Muscle of leg (tissue), 11 donors: ENCODE data around the gene ROMO1. TPM values are rescaled to one million over a fixed set of nuclear protein-coding genes. Genes with fewer than 3 reads are reported as not detected.
"Not testable (repeated sequence)": the region's sequence is repeated elsewhere in the genome, so short reads cannot be mapped to it uniquely, and the experiment has no call there.

Experiments
- DNase-seq: peaks from one replicate; pipeline ENCODE4 v3.0.0; 2013
- H3K27ac ChIP-seq: one replicate; pipeline ENCODE4 v1.5.1; 2013; ENCODE audit warnings: mild to moderate bottlenecking, low read length, control low read depth
- H3K27me3 ChIP-seq: one replicate; pipeline ENCODE4 v1.6.1; 2013; ENCODE audit warnings: low read length; ENCODE audit not compliant: control insufficient read depth, insufficient read depth
- H3K36me3 ChIP-seq: one replicate; pipeline ENCODE4 v1.6.1; 2013; ENCODE audit warnings: low read length; ENCODE audit not compliant: control insufficient read depth, insufficient read depth
- H3K4me1 ChIP-seq: one replicate; pipeline ENCODE4 v1.6.1; 2013; ENCODE audit warnings: low read length; ENCODE audit not compliant: control insufficient read depth, insufficient read depth
- H3K4me3 ChIP-seq: one replicate; pipeline ENCODE4 v1.5.1; 2013; ENCODE audit warnings: low read length, control low read depth
- H3K9me3 ChIP-seq: replicated peaks from 2 replicates; pipeline ENCODE4 v1.6.1; 2013; ENCODE audit warnings: low read depth, low read length; ENCODE audit not compliant: control insufficient read depth
- WGBS: methylation state at CpG from one replicate; pipeline ENCODE4 v1.1.5; 2013; ENCODE audit warnings: missing lambda C conversion rate; ENCODE audit not compliant: insufficient coverage; 5-methylcytosine and 5-hydroxymethylcytosine counted together
- polyA plus RNA-seq, 8 donors: library from polyadenylated mRNA; unstranded; fragments of 120-200 nt; gene quantifications; one replicate each; pipeline versions ENCODE4 v1.2.1 to v1.2.3, GENCODE V29; 2013; ENCODE audit warnings: inconsistent platforms in 1 of 8, low replicate concordance in 1 of 8; ENCODE audit not compliant: insufficient read length in 8 of 8, insufficient read depth in 1 of 8
- total RNA-seq: library from RNA; stranded (reverse); fragments of 120-200 nt; gene quantifications from one replicate; pipeline ENCODE4 v1.2.4, GENCODE V29; 2013

The ROMO1 gene
- total and polyA plus RNA-seq, 9 donors = 70.9 to 186 (median 89.2) TPM

GRCh38 chr20:35669681-35670080, 29.5 kb upstream of the ROMO1 start:
- Histone ChIP-seq H3K27ac (no peak overlapping the region), H3K4me3 (no peak overlapping the region), H3K27me3 (no peaks in the 10 kb centered on the region), H3K9me3 (no peaks in the 10 kb centered on the region), H3K36me3 (peaks cover 35% of the 10 kb centered on the region), H3K4me1 (peaks cover 3% of the 10 kb centered on the region)
- no peak for DNase-seq
- no CpG with 5 or more reads among the region's 1 CpG for whole genome bisulfite sequencing

- H3K9me3 ChIP-seq = no peaks in the 10 kb centered on the region
- no peak overlapping the region for H3K27ac ChIP-seq
- H3K36me3 ChIP-seq = peaks cover 46% of the 10 kb centered on the region
- H3K27me3 ChIP-seq = no peaks in the 10 kb centered on the region
- 95% methylated on average over 3 of the region's 4 CpGs for WGBS
- no peaks in the 10 kb centered on the region for H3K4me1 ChIP-seq
- no peak for DNase-seq
- H3K4me3 ChIP-seq = no peak overlapping the region
Measured at GRCh38 chr20:35673884-35674283, 25.3 kb upstream of the ROMO1 start.

- no peak for DNase-seq
- Histone ChIP-seq H3K4me1 (no peaks in the 10 kb centered on the region), H3K27me3 (no peaks in the 10 kb centered on the region), H3K27ac (no peak overlapping the region), H3K36me3 (peaks cover 36% of the 10 kb centered on the region), H3K9me3 (no peaks in the 10 kb centered on the region), H3K4me3 (no peak overlapping the region)
- 84% methylated on average over 3 of the region's 8 CpGs for WGBS
Measured at GRCh38 chr20:35674921-35675320, 24.3 kb upstream of the ROMO1 start.

GRCh38 chr20:35680452-35681183, 18.6 kb upstream of the ROMO1 start:
- Histone ChIP-seq H3K9me3 (no peaks in the 10 kb centered on the region), H3K4me1 (no peaks in the 10 kb centered on the region), H3K4me3 (no peak overlapping the region), H3K27me3 (no peaks in the 10 kb centered on the region), H3K27ac (no peak overlapping the region), H3K36me3 (peaks cover 19% of the 10 kb centered on the region)
- 63% methylated on average over 1 of the region's 4 CpGs for WGBS
- DNase-seq = no peak

GRCh38 chr20:35681960-35682359, 17.2 kb upstream of the ROMO1 start:
- Histone ChIP-seq H3K4me3 (no peak overlapping the region), H3K36me3 (peaks cover 21% of the 10 kb centered on the region), H3K27ac (no peak overlapping the region), H3K27me3 (no peaks in the 10 kb centered on the region), H3K4me1 (no peaks in the 10 kb centered on the region), H3K9me3 (no peaks in the 10 kb centered on the region)
- WGBS = no CpG with 5 or more reads among the region's 1 CpG
- DNase-seq = no peak

GRCh38 chr20:35685368-35685767, 13.8 kb upstream of the ROMO1 start:
- peaks cover 39% of the 10 kb centered on the region for H3K36me3 ChIP-seq
- not testable (repeated sequence) for H3K9me3 ChIP-seq, H3K27me3 ChIP-seq, H3K4me1 ChIP-seq, DNase-seq, H3K27ac ChIP-seq, H3K4me3 ChIP-seq
- 100% methylated on average over 1 of the region's 9 CpGs for WGBS

GRCh38 chr20:35686872-35687271, 12.3 kb upstream of the ROMO1 start:
- not testable (repeated sequence) for H3K27me3 ChIP-seq, H3K4me3 ChIP-seq, H3K27ac ChIP-seq, H3K4me1 ChIP-seq, DNase-seq, H3K9me3 ChIP-seq
- peaks cover 37% of the 10 kb centered on the region for H3K36me3 ChIP-seq
- 74% methylated on average over 6 of the region's 11 CpGs for WGBS

- H3K27ac ChIP-seq = no peak overlapping the region
- no peaks in the 10 kb centered on the region for H3K27me3 ChIP-seq
- peaks cover 46% of the 10 kb centered on the region for H3K36me3 ChIP-seq
- 60% methylated on average over 1 of the region's 4 CpGs for WGBS
- no peak for DNase-seq
- H3K4me3 ChIP-seq = no peak overlapping the region
- H3K9me3 ChIP-seq = no peaks in the 10 kb centered on the region
- no peaks in the 10 kb centered on the region for H3K4me1 ChIP-seq
Measured at GRCh38 chr20:35690265-35690664, 8.9 kb upstream of the ROMO1 start.

- WGBS = 78% methylated on average over 1 of the region's 2 CpGs
- H3K9me3 ChIP-seq = no peaks in the 10 kb centered on the region
- H3K4me3 ChIP-seq = no peak overlapping the region
- H3K4me1 ChIP-seq = peaks cover 11% of the 10 kb centered on the region
- no peak for DNase-seq
- no peak overlapping the region for H3K27ac ChIP-seq
- H3K27me3 ChIP-seq = no peaks in the 10 kb centered on the region
- peaks cover 29% of the 10 kb centered on the region for H3K36me3 ChIP-seq
Measured at GRCh38 chr20:35695245-35695749, 3.9 kb upstream of the ROMO1 start.

- Histone ChIP-seq H3K36me3 (peaks cover 25% of the 10 kb centered on the region), H3K27ac (no peak overlapping the region), H3K4me3 (no peak overlapping the region), H3K4me1 (peaks cover 11% of the 10 kb centered on the region), H3K27me3 (no peaks in the 10 kb centered on the region), H3K9me3 (no peaks in the 10 kb centered on the region)
- no peak for DNase-seq
- WGBS = no CpG with 5 or more reads among the region's 4 CpGs
Measured at GRCh38 chr20:35695978-35696377, 3.2 kb upstream of the ROMO1 start.
